GM18505 (cell line): ENCODE measurements around the gene GPSM1.
A peak's percentile ranks its signal among the peaks of the same experiment; 100 is the strongest.

Experiments used
- ATAC-seq: cut with Tn5 transposase; IDR thresholded peaks from one replicate; pipeline ENCODE4 v1.9.1; 2021; ENCODE audit not compliant: unreplicated experiment
- POLR2A ChIP-seq: IDR thresholded peaks from 4 replicates; pipeline ENCODE4 v1.6.1; 2011; ENCODE audit warnings: borderline replicate concordance; ENCODE audit not compliant: insufficient read depth, insufficient read length; ENCODE audit errors: extremely low read depth

Gene GPSM1

GRCh38 chr9:136327304-136327974, at the start of gene GPSM1:
TSS of gene GPSM1 (plus strand) at chr9:136327539. CDS start at chr9:136327696, 157 bp downstream.
- no peak for ATAC-seq
- no peak for TF ChIP-seq POLR2A

DNA sequence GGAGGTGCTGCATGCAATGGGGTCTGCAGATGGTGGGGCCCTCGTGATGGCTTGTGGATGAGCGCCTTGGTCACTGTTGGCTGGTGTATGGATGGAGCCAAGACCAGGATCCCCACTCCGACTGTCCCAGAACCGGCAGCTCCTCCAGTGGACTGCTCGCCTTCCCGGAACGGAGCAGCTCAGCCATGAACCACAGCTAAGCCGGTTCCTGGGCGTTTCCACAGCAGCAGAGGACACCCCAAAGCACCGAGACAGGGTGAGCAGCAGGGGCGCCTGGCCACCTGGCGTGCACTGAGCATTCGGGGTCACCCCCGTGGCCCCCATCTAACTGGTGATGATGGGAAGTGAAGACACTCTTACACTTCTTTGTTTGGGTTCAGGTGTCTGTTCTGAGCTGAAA, 49.6 kb upstream of the GPSM1 start:
- ATAC-seq = no peak
- no peak for TF ChIP-seq POLR2A

DNA sequence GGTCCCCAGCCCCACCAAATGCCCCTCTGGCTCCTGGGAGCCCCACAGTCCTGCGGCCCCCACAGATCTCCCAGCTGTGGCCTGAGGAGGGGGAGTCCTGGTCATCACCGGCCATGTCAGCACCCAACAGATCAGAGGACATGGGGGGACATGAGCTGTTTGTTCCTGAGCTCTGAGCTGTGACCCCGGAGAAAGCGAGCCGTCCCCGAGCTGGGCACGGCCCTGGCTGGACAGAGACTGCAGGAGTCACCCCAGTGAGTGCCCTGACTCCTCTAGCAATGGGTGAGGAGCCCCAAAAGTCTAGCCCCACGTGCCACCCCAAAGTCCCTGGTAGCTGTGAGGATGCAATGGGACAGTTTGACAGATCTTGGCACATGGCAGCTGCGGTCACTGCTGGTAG, 49.1 kb upstream of the GPSM1 start:
- no peak for ATAC-seq
- no peak for TF ChIP-seq POLR2A

DNA sequence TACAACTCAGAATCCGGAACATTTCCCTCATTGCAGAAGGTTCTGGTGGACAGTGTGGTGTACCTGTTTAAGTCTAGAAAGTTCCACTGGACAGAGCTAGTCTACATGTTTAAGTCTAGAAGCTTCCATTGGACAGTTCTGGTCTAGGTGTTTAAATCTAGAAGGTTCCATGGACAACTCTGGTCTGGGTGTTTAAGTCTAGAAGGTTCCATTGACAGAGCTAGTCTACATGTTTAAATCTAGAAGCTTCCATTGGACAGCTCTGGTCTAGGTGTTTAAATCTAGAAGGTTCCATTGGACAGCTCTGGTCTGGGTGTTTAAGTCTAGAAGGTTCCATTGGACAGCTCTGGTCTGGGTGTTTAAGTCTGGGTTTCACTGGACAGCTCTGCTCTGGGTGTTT, 48.4 kb upstream of the GPSM1 start:
- no peak for ATAC-seq

DNA sequence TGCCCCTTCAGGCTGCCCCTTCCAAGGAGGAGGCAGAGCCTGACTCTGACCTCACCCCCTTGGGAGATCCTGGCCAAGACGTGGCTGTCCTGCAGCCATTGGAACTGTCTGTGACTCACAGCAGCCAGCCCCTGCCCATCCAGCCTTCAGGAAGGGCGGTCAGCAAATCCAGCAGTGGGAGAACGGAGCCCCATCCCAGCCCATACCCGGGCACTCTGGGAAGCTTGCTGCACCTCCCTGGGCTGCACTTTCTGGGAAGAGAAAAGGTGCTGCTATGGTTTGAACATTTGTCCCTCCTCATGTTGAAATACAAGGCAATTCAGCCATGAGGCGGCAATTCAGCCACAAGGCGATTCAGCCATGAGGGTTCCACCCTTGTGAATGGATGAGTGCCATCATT, 47.9 kb upstream of the GPSM1 start:
- no peak for TF ChIP-seq POLR2A
- ATAC-seq = no peak

More for the DNA sequence above, 48.4 kb upstream of the GPSM1 start:
- no peak for TF ChIP-seq POLR2A

GRCh38 chr9:136280535-136281315, 46.6 kb upstream of the GPSM1 start:
- no peak for ATAC-seq
- TF ChIP-seq POLR2A = no peak

GRCh38 chr9:136281421-136282271, 45.7 kb upstream of the GPSM1 start:
- no peak for ATAC-seq
- no peak for TF ChIP-seq POLR2A

GRCh38 chr9:136282272-136282861, 45.0 kb upstream of the GPSM1 start:
- ATAC-seq = no peak
- no peak for TF ChIP-seq POLR2A

GRCh38 chr9:136283291-136284235, 43.8 kb upstream of the GPSM1 start:
- TF ChIP-seq POLR2A = no peak
- peak; percentile 75 for ATAC-seq

GRCh38 chr9:136284311-136284710, 43.0 kb upstream of the GPSM1 start:
- no peak for ATAC-seq
- TF ChIP-seq POLR2A = no peak

- ATAC-seq = no peak
- TF ChIP-seq POLR2A = no peak
Measured at GRCh38 chr9:136284951-136285350, 42.4 kb upstream of the GPSM1 start.

GRCh38 chr9:136285501-136286358, 41.6 kb upstream of the GPSM1 start:
- ATAC-seq = no peak
- TF ChIP-seq POLR2A = no peak
